ENCODE measurements around the gene MYO5A.

The MYO5A gene

DNA sequence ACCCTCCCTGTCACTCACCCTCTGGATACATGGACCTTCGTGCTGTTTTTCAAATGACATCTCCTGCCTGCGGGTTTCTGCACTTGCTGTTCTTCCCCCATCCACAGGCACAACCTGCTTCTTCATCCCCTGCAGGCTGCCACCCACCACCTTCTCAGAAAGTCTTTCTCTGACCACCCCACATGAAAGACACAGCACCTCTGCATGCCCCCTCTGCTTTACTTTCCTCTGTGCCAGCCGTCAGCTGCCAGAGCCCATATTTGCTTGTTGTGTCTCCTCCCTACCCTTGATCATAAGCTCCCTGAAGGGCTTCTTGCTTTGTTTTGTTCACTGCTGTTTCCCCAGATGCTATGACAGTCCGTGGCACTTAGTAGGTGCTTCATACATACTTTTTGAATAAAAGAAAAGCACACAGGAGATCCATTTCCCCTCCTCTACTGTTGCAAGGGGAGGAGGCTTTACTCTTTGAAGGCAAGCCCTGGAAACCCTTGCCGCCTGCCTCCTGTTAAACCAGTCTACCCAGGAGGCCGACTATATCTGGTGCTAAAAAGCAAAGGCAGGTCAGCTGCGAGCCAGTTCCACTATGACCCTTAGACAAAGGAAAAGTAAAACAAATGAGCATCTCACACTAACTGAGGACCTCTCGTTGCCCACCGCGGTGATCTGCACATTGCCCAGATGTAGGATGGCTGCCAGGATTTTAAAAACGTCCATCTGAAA is 265.0 kb downstream of the MYO5A start:
- DNase-seq (ENCODE audit: low read depth in 2 of 3, low spot score in 1 of 3), result no peak

DNA sequence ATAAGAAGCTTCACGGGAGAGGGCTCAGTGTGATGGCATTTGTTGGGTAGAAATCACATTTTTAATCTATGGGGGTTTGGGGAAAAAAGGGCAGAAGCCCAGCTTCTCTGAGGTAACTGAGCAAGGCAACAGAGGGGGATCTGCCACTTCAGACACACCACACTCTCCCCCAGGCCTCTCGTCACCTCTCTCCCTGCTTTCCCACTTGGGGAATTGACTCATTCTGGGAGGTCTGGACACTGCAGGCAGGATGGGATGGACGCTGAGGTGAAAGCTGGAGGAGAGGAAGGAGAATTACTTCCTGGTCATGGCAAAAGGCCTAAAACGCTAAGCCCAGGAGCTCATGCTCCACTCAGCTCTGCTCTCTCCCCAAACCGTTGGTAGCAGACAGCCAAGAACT is 266.3 kb downstream of the MYO5A start:
- DNase-seq (ENCODE audit: low read depth in 2 of 3, low spot score in 1 of 3), result no peak

DNA sequence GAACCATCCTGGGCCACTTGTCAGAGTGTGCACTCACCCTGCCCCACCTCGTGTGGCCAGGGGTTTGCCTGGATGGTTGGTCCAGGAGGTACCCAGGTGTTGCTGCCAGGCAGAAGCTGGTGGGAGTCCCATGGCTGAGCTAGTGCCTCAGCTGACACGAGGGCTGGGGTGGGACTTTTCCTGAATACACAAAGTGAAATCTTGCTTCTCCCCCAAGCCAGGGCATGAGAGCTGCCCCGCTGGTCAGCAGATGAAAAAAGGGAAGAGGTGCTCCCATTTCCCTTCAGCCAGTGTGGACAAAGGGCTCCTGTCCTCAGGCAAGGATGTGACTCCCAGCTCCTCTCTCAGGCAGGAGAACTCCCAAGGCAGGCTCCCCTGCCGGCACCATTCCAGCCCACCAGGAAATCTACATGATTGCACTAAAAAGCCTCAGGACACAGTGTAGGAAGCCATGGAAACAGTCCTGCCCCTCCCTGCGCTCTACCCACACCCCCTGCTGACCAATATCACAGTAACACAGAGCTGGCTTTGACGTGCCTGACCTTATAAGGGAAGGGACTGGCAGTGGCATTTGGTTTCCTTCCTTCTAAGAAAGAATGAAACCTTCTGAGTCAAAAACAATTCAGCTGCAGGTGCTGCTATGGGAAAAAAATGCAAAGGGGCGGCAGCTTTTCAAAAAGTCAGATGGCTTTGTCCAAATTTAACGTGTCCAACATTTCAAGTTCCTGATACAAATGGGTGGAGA is 267.0 kb downstream of the MYO5A start:
- DNase-seq (ENCODE audit: low read depth in 2 of 3, low spot score in 1 of 3), result peak; percentile 59 to 63 (median 60)

DNA sequence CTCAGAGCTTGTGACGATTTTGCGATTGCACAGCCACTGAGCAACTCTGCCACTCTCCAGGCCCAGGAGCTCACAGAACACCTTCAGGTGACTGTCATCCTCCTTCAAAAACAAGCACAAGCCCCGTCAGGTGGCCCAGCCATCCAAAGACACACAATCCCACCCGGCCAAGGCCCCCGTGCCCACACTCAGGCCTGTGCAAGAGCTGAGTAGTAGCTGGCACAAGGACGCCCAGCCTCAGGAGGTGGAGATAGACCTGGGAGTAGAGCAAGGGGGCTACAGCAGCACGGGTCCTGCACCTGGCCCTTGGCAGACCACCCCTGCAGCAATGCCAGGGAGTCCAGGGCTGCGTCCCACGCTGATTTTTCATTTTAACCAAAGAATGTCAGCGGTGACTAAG is 267.7 kb downstream of the MYO5A start:
- DNase-seq (ENCODE audit: low read depth in 2 of 3, low spot score in 1 of 3), result no peak

DNA sequence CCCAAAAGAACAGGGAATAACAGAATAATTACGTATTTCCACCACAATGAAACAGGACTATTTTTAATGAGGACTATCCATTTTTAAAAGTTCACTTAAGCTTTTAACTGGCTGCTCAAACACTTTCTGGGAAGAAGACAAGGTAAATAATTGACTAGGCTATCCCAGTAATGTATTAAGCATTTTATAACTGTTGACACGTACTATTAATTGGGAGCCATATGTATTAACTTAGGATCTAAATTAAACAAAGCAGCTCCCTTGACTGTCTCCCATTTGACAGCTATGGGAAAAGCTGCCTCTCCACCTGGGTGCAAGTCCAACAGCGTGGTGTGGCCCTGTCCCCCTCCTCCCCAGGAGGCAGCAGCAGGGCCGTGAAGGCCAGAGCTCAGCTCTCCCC is 269.2 kb downstream of the MYO5A start:
- DNase-seq (ENCODE audit: low read depth in 2 of 3, low spot score in 1 of 3), result no peak

DNA sequence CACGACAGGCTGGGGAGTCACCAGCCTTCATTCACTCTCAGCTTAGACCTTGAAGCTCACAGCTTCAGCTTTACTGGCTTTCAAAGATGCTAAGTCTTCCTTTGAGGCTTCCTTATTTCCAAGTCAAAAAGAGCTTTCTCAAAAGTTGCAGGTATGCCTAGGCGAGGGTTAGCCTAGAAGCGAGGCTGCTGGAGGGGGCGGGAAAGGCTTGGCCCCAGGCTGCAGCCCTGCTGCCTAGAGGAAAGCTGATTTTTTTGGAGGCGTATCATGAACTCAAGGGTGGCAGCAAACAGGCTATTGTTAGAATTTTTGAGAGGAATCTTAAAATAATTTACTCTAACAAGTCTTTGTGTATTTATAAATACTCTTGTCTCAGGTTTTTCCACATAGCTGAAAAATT is 270.2 kb downstream of the MYO5A start:
- DNase-seq (ENCODE audit: low read depth in 2 of 3, low spot score in 1 of 3), result no peak

DNA sequence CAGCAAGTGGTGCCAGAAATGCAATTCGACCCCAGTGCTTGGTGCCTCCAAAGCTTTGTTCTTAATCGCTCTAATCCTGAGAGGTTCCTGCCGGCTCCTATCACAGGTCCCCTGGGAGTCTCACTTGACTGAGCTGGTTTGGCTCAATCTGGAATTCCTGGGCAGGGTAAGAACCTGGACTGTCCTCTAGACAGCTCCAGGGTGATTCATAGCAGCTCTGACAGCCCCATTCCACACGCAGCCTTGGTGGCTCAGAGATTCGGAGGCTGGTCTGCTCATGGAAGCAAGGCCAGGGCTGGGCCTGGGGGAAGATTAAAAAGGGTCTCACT is 271.0 kb downstream of the MYO5A start:
- no peak for DNase-seq (ENCODE audit: low read depth in 2 of 3, low spot score in 1 of 3)

Data from stimulated activated CD4-positive, alpha-beta T cell treated with anti-CD3 and anti-CD28 coated beads, Interleukin-12 subunit alpha, Interleukin-12 subunit beta, amount 100 ng/mL, for 48 hours (primary cell).